PC-3 (cell line): Measurements from ENCODE around the gene IER2. TPM values are rescaled to one million over a fixed set of nuclear protein-coding genes. Genes with fewer than 3 reads are reported as not detected.

Experiments
- ATAC-seq: fragments of 200-7000 bp; cut with Tn5 transposase; 2 replicates; pipeline ENCODE4 v1.9.1; 2020; ENCODE audit warnings: mild to moderate bottlenecking, moderate library complexity
- BruUV-seq: library from RNA; stranded (reverse); fragments of 400-500 nt; replicated peaks from 2 replicates; lab custom pipeline; 2021; lab: Mats Ljungman, UMichigan
- CTCF ChIA-PET: fragments of 300-600 bp; sonication (Branson Sonifier 250); formaldehyde crosslinking; loops from one replicate; lab custom pipeline; 2022; ENCODE audit warnings: antibody characterized with exemption; lab: Charles Lee
- POLR2A ChIA-PET: fragments of 300-600 bp; sonication (Branson Sonifier 250); formaldehyde crosslinking; loops from one replicate; lab custom pipeline; 2022; ENCODE audit warnings: antibody characterized with exemption; ENCODE audit not compliant: unreplicated experiment; lab: Charles Lee
- DNase-seq: peaks from one replicate; pipeline ENCODE4 v3.0.0-alpha.2; 2015
- H2AFZ ChIP-seq: fragments of 300-600 bp; sonication (generic); 2 replicates; pipeline ENCODE4 v1.6.0; 2016; ENCODE audit warnings: antibody characterized with exemption, low read length
- H3F3A ChIP-seq: fragments of 300-600 bp; sonication (generic); one replicate; pipeline ENCODE4 v1.6.0; 2017; ENCODE audit warnings: antibody characterized with exemption, low read length, control low read depth, mild to moderate bottlenecking; ENCODE audit not compliant: unreplicated experiment
- H3K27ac ChIP-seq: fragments of 300-600 bp; sonication (generic); 2 replicates; pipeline ENCODE4 v1.5.1; 2016; ENCODE audit warnings: mild to moderate bottlenecking, low read length
- H3K27me3 ChIP-seq: fragments of 300-600 bp; sonication (generic); 2 replicates; pipeline ENCODE4 v1.6.1; 2016; ENCODE audit warnings: low read length, mixed read lengths
- H3K36me3 ChIP-seq: fragments of 300-600 bp; sonication (generic); 2 replicates; pipeline ENCODE4 v1.6.1; 2016; ENCODE audit warnings: low read depth, mixed run types, low read length, mixed read lengths
- H3K4me1 ChIP-seq: fragments of 300-600 bp; sonication (generic); 2 replicates; pipeline ENCODE4 v1.5.1; 2016; ENCODE audit warnings: low read length; ENCODE audit not compliant: insufficient read depth
- H3K4me2 ChIP-seq: fragments of 300-600 bp; sonication (generic); 2 replicates; pipeline ENCODE4 v1.6.0; 2016; ENCODE audit warnings: low read length
- H3K4me3 ChIP-seq: fragments of 300-600 bp; sonication (generic); 2 replicates; pipeline ENCODE4 v1.5.1; 2016; ENCODE audit warnings: mild to moderate bottlenecking, low read length, mixed read lengths
- H3K79me2 ChIP-seq: fragments of 300-600 bp; sonication (generic); 2 replicates; pipeline ENCODE4 v1.6.1; 2017; ENCODE audit warnings: low read length, mixed read lengths
- H3K9ac ChIP-seq: fragments of 300-600 bp; sonication (generic); 2 replicates; pipeline ENCODE4 v1.6.0; 2016; ENCODE audit warnings: mild to moderate bottlenecking, low read length
- H3K9me2 ChIP-seq: fragments of 300-600 bp; sonication (generic); replicated peaks from 2 replicates; pipeline ENCODE4 v1.6.1; 2016; ENCODE audit warnings: mixed run types, low read length, mixed read lengths
- H3K9me3 ChIP-seq: fragments of 300-600 bp; sonication (generic); 2 replicates; pipeline ENCODE4 v1.6.1; 2016; ENCODE audit warnings: low read length, mixed read lengths
- H4K20me1 ChIP-seq: fragments of 300-600 bp; sonication (generic); 2 replicates; pipeline ENCODE4 v1.6.1; 2016; ENCODE audit warnings: low read length, mixed read lengths
- CTCF ChIP-seq: fragments of 300-600 bp; sonication (generic); conservative IDR thresholded peaks from 2 replicates; pipeline ENCODE4 v1.5.1; 2017; ENCODE audit warnings: antibody characterized with exemption, low read depth, mild to moderate bottlenecking, low read length
- EZH2 ChIP-seq: fragments of 300-600 bp; sonication (generic); IDR thresholded peaks from one replicate; pipeline ENCODE4 v1.6.1; 2017; ENCODE audit warnings: antibody characterized with exemption, mild to moderate bottlenecking, low read length; ENCODE audit not compliant: unreplicated experiment
- EZH2phosphoT487 ChIP-seq: fragments of 300-600 bp; sonication (generic); IDR thresholded peaks from 2 replicates; pipeline ENCODE4 v1.6.1; 2018; ENCODE audit warnings: mild to moderate bottlenecking, antibody characterized with exemption, low read length, borderline replicate concordance
- intact Hi-C: fragments of 100-400 bp; cut with micrococcal nuclease; formaldehyde crosslinking; loops from 2 replicates; pipeline ENCODE4 v1.9.0; 2023
- total RNA-seq: library from RNA; depleted of rRNA; stranded (reverse); fragments of >200 nt; gene quantifications from 2 replicates; pipeline ENCODE4 v1.2.3, GENCODE V29; 2014

The IER2 gene
- total RNA-seq, 1 experiment from 2014 or later, result 155 TPM

GRCh38 chr19:13163609-13164342 lies 13.6 kb downstream of the IER2 start:
- Histone ChIP-seq H3K36me3 (no peaks in the 10 kb centered on the region), H3K4me1 (peaks cover 73% of the 10 kb centered on the region), H3K9me2 (no peaks in the 10 kb centered on the region), H3K27ac (peak overlapping the region; percentile 97), H3K9ac (peak overlapping the region; percentile 95), H3K79me2 (peaks cover 24% of the 10 kb centered on the region), H3K4me3 (peak overlapping the region; percentile 51), H3F3A (peaks cover 11% of the 10 kb centered on the region), H2AFZ (peak overlapping the region; percentile 66), H3K27me3 (no peaks in the 10 kb centered on the region), H3K4me2 (peak overlapping the region; percentile 82), H3K9me3 (no peaks in the 10 kb centered on the region), H4K20me1 (no peaks in the 10 kb centered on the region)
- CTCF ChIA-PET, result interaction anchor here (0.6 to 1.1 kb wide), 4 partner anchors 8 to 236 kb away, joined by 3 to 4 read pairs (median 3); partner anchors contain the start of genes IER2 and STX10
- intact Hi-C loops, result loop anchor here (1.0 to 10.0 kb wide), 4 partner anchors 8 to 671 kb away; no protein-coding TSS in a partner anchor
- TF ChIP-seq EZH2phosphoT487 (no peak), EZH2 (no peak), CTCF (no peak)
- ATAC-seq, result peak; percentile 37
- peak; percentile 93 for DNase-seq
- BruUV-seq, result no TSS peak
- POLR2A ChIA-PET, result interaction anchor here (0.8 to 1.1 kb wide), 2 partner anchors 10 to 12 kb away, joined by 3 to 4 read pairs; no protein-coding TSS in a partner anchor

DNA sequence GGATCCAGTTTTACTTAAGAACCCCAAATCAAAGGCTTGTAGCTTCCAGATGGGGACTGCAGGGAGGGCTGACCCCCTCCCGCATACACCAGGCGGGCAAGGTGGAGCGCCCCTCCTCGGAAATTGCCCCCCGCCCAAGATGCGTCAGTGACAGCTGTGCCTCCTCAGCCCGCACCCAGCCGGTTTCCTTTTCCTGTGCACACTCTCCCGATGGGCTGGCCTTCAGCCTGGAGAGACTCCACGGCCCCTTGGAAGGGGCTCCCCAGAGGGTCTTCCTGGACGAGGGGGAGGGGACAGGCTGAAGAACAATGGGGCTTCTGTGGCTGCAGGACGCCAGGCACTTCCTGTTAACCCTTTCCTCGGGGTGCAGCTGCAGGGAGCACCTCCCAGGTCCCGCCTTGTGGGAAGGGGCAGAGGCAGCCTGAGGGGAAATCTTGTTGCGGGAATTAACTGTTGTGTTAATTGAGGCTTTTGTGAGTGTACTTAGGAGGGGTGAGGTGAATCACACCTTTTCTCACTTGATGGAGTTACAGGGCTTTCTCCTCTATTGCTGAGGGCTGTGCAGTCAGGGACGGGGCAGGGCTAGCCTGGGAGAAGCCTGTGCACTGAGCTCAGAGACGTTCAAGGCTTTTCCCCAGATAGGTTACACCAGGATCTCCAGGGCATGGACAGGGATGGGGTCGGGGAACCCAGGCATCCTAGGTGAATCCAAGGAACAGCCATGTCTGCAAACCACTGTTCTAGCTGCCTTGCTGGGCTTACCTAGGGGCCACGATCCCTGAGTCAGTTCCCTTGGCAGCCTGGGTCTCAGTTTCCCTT lies 14.3 kb downstream of the IER2 start:
- ChIA-PET CTCF (interaction anchor here (0.6 to 1.1 kb wide), 4 partner anchors 9 to 235 kb away, joined by 3 to 5 read pairs (median 4); no protein-coding TSS in a partner anchor), POLR2A (interaction anchor here (0.6 to 1.1 kb wide), 4 partner anchors 9 to 79 kb away, joined by 3 to 6 read pairs (median 4); no protein-coding TSS in a partner anchor)
- no peaks in the 10 kb centered on the region for H3K27me3 ChIP-seq
- no TSS peak for BruUV-seq
- ATAC-seq (peak; percentile 5), DNase-seq (peak; percentile 75)
- no peaks in the 10 kb centered on the region for H3K36me3 ChIP-seq
- intact Hi-C loops, result loop anchor here (10.0 kb wide), 1 partner anchor 670 kb away; no protein-coding TSS in a partner anchor
- peak overlapping the region; percentile 95 for H3K9ac ChIP-seq
- H3K4me1 ChIP-seq, result peaks cover 81% of the 10 kb centered on the region
- H3K9me2 ChIP-seq, result no peaks in the 10 kb centered on the region
- no peak for TF ChIP-seq CTCF
- TF ChIP-seq EZH2phosphoT487, result no peak
- TF ChIP-seq EZH2, result no peak
- H3F3A ChIP-seq, result peaks cover 11% of the 10 kb centered on the region
- peak overlapping the region; percentile 97 for H3K27ac ChIP-seq
- H4K20me1 ChIP-seq, result no peaks in the 10 kb centered on the region
- H3K4me3 ChIP-seq, result peak overlapping the region; percentile 51
- peaks cover 31% of the 10 kb centered on the region for H3K79me2 ChIP-seq
- H3K4me2 ChIP-seq, result peak overlapping the region; percentile 82
- no peaks in the 10 kb centered on the region for H3K9me3 ChIP-seq
- peak overlapping the region; percentile 66 for H2AFZ ChIP-seq
